ENCODE data around the gene CDYL2. TPM values are rescaled to one million over a fixed set of nuclear protein-coding genes. Genes with fewer than 3 reads are reported as not detected.
"Not testable (repeated sequence)": the region's sequence is repeated elsewhere in the genome, so short reads cannot be mapped to it uniquely, and the experiment has no call there.

CDYL2 gene
- total RNA-seq, 1 experiment from 2014 or later, result 5.0 TPM

GRCh38 chr16:80670170-80670865 lies 134.1 kb downstream of the CDYL2 start:
- no peak for DNase-seq (ENCODE audit: low read depth)

GRCh38 chr16:80669673-80670072 lies 134.7 kb downstream of the CDYL2 start:
- DNase-seq (ENCODE audit: low read depth), result no peak

- no peak for DNase-seq (ENCODE audit: low read depth)
Observed at GRCh38 chr16:80667925-80668324, 136.5 kb downstream of the CDYL2 start.

GRCh38 chr16:80667251-80667560 lies 137.2 kb downstream of the CDYL2 start:
- DNase-seq (ENCODE audit: low read depth), result no peak

GRCh38 chr16:80666378-80667250 lies 137.8 kb downstream of the CDYL2 start:
- DNase-seq (ENCODE audit: low read depth), result no peak

- no peak for DNase-seq (ENCODE audit: low read depth)
Observed at GRCh38 chr16:80665356-80665755, 139.0 kb downstream of the CDYL2 start.

GRCh38 chr16:80664786-80665185 lies 139.6 kb downstream of the CDYL2 start:
- DNase-seq (ENCODE audit: low read depth), result no peak

GRCh38 chr16:80664226-80664625 lies 140.2 kb downstream of the CDYL2 start:
- DNase-seq (ENCODE audit: low read depth), result no peak

- no peak for DNase-seq (ENCODE audit: low read depth)
Observed at GRCh38 chr16:80663078-80663477, 141.3 kb downstream of the CDYL2 start.

GRCh38 chr16:80659865-80660264 lies 144.5 kb downstream of the CDYL2 start:
- DNase-seq (ENCODE audit: low read depth), result no peak

- DNase-seq (ENCODE audit: low read depth), result no peak
Observed at GRCh38 chr16:80656711-80657150, 147.7 kb downstream of the CDYL2 start.

GRCh38 chr16:80656161-80656560 lies 148.2 kb downstream of the CDYL2 start:
- no peak for DNase-seq (ENCODE audit: low read depth)

- DNase-seq (ENCODE audit: low read depth), result no peak
Observed at GRCh38 chr16:80655751-80656150, 148.6 kb downstream of the CDYL2 start.

- no peak for DNase-seq (ENCODE audit: low read depth)
Observed at GRCh38 chr16:80654094-80654862, 150.1 kb downstream of the CDYL2 start.

GRCh38 chr16:80652441-80652840 lies 152.0 kb downstream of the CDYL2 start:
- no peak for DNase-seq (ENCODE audit: low read depth)

- not testable (repeated sequence) for DNase-seq (ENCODE audit: low read depth)
Observed at GRCh38 chr16:80650281-80650680, 154.1 kb downstream of the CDYL2 start.

GRCh38 chr16:80640316-80640715 lies 164.1 kb downstream of the CDYL2 start:
- no peak for DNase-seq (ENCODE audit: low read depth)

- DNase-seq (ENCODE audit: low read depth), result no peak
Observed at GRCh38 chr16:80639636-80640035, 164.8 kb downstream of the CDYL2 start.

GRCh38 chr16:80637621-80638020 lies 166.8 kb downstream of the CDYL2 start:
- DNase-seq (ENCODE audit: low read depth), result no peak

GRCh38 chr16:80631581-80631980 lies 172.8 kb downstream of the CDYL2 start:
- DNase-seq (ENCODE audit: low read depth), result no peak

- no peak for DNase-seq (ENCODE audit: low read depth)
Observed at GRCh38 chr16:80628254-80628653, 176.1 kb downstream of the CDYL2 start.

GRCh38 chr16:80627108-80627507 lies 177.3 kb downstream of the CDYL2 start:
- no peak for DNase-seq (ENCODE audit: low read depth)

All from Daoy (cell line).